ENCODE data around the gene RDX.
"Not testable (repeated sequence)": the region's sequence is repeated elsewhere in the genome, so short reads cannot be mapped to it uniquely, and the experiment has no call there.

RDX gene

GRCh38 chr11:110269996-110270395 lies 26.4 kb downstream of the RDX start:
- DNase-seq = no peak

DNA sequence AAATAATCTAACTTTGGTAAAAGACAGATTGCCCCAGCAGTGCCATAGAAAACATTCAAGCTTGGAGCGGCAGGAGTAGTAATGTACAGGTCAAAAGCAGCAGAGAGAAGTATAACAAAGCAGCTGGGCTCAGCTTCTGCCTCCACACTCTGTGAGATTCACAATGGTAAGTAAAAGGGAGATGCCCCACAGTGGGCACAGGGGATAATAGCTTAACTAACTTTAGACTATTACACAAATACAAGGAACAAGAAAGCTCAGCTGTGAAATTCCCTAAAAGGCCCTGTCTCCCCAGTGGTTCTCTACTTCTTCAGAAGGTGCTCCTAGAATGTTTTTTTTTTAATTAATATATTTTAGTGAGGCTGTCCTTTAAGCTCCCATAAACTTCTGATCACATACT lies 28.0 kb downstream of the RDX start:
- no peak for DNase-seq

GRCh38 chr11:110262072-110262403 lies 34.4 kb downstream of the RDX start:
- DNase-seq = no peak

- no peak for DNase-seq
Measured at GRCh38 chr11:110261195-110262071, 35.0 kb downstream of the RDX start.

- no peak for DNase-seq
Measured at GRCh38 chr11:110253525-110253924, 42.9 kb downstream of the RDX start.

DNA sequence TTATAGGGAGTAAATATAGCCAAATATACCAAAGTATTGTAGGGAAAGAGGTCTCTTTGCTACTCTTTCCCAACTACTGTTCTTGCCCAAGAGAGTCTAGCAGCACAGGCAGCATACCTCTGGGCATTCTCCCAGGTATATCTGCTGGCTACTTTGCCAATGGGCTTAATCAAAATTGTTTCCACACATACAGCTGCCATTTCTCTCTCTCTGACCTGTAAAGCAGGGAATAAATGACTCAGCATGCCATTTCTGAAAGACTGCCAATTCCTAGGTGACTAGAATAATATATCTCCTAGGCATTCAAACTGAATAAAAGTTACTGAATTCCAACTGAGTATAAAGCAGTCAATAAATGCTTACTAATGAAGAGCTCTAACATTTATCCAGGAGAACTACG lies 44.6 kb downstream of the RDX start:
- DNase-seq = no peak

GRCh38 chr11:110250168-110250567 lies 46.2 kb downstream of the RDX start:
- no peak for DNase-seq

DNA sequence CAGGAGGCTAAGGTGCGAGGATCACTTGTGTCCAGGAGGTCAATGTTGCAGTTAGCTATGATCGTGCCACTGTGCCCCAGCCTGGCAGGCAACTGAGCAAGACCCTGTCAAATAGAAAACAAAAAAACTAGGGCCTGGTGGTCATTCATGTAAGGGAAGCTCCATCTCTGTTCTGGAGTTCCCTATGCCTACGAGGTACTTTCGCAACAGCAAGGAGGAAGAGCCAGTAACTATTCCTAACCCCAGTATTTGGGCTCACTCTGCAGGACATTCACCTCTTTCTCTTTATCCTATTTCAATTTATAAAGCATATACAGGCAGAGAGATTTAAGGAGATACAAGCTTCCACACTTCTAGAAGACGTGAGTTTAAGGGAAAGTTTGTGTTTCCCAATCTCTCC lies 46.6 kb downstream of the RDX start:
- no peak for DNase-seq

- no peak for DNase-seq
Measured at GRCh38 chr11:110249066-110249465, 47.3 kb downstream of the RDX start.

- no peak for DNase-seq
Measured at GRCh38 chr11:110243791-110244190, 52.6 kb downstream of the RDX start.

DNA sequence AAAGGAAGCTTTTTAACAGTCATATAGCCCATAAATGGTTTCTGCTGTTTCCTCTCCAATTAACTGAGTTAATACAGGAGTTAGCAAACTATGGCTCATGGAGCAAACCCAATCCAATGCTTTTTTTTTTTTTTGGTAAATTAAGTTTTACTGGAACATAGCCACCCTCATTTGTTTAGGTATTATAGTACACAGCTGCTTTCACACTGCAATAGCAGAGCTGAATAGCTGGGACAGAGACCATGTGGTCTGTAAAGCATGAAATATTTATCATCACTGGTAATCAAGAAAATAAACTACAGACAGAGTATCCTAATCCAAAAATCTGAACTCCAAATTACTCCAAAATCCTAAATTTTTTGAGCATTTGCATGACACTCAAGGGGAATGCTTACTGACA lies 53.7 kb downstream of the RDX start:
- no peak for DNase-seq

- no peak for DNase-seq
Measured at GRCh38 chr11:110242188-110242587, 54.2 kb downstream of the RDX start.

DNA sequence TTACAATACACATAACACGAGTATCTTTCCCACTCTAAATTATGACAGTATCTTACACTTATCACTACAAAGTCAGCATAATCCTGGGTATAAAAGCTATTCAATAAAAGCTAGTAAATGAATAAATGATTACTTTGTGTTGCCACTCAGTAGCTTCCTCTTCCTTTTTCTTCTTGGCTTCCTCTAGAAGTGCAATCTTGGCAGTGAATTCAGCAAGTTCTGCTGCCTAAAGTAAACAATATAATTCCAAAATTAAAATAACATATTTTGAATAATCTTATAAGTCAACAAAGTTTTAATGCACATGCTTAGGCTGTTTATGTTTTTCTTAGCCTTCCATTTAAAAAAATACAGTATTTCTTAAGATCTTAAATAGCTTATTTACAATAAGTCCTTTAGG lies 60.4 kb downstream of the RDX start:
- no peak for DNase-seq

DNA sequence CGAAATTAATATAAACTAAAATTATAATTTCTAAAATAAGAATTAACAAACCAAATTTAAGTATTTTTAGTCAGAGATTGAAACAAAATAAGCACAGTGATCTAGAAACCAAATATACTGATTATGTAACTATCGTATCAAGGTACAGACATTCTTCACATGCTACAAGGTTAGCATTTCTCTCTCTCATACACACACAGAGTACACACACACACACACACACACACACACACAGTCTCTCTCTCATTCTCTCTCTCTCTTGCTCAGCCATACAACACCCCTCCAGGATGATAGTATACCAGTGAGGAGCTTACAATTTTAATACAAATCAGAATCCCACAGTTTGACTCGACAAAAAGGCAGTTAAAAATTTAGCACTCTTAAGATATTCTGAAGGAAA lies 66.0 kb downstream of the RDX start:
- DNase-seq = no peak

DNA sequence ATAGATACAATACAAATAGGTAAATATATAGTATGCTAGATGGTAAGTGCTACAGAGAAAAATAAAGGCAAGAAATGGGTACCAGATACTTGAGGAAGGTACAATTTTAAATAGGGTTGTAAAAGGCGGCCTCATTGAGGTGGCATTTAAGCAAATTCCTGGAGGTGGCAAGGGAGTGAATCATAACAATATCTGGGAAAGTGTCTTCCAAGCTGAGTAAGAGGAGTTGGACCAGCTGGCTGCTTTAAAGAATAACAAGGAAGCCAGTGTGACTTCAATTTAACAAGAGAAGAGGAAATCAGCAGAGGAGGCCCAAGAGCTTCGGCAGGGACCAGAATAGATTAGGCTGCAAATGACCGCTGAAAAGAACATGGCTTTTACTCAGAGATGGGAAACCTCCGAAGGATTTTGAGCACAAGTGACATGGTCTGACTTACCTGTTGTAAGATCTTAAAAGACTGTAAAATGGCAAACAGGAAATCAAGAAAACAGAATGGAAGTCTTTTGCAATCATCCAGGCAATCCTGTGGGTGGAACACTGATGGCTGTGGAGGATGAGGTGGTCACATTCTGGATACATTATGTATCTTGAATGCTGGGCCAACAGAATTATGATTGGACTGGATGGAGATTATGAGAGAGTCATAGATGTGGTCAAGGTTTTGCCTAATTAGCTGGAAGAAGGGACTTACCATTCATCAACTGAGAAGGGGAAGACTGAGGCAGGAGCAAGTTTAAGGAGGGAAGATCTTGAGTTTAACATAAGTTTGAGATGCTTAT lies 77.2 kb downstream of the RDX start:
- DNase-seq = no peak

- DNase-seq = no peak
Measured at GRCh38 chr11:110217936-110218335, 78.5 kb downstream of the RDX start.

DNA sequence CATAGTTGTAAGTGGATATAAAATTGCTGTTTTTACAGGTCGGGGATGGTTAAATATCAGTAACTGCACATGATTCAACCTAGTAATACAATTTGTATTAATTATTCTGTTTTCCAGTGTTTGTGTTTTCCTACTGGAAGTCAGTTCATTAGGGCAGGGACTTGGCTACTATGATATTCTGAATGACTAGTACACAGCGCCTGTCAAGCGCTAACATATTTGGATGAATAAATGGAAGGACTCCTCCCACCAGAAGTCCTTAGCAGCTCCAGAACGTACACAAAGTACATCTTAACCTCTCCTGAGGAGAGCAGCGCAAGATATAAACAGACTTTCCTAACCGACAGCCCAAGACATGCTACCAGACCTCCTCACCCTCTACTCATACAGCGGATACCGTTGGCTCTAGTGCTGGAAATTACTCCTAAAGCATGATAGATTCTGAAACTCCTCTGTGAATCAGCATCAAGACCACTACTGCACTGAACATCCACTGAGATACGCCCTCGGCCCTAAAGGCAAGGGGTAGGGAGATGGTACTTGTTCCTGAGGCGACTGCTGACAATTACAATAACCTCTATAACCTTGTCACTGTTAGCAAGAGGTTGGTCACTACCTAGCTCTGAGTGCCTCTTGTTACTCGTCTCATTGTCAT lies 79.1 kb downstream of the RDX start:
- no peak for DNase-seq

DNA sequence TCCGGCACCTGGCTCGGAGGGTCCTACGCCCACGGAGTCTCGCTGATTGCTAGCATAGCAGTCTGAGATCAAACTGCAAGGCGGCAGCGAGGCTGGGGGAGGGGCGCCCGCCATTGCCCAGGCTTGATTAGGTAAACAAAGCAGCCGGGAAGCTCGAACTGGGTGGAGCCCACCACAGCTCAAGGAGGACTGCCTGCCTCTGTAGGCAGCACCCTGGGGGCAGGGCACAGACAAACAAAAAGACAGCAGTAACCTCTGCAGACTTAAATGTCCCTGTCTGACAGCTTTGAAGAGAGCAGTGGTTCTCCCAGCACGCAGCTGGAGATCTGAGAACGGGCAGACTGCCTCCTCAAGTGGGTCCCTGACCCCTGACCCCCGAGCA lies 87.1 kb downstream of the RDX start:
- not testable (repeated sequence) for DNase-seq

DNA sequence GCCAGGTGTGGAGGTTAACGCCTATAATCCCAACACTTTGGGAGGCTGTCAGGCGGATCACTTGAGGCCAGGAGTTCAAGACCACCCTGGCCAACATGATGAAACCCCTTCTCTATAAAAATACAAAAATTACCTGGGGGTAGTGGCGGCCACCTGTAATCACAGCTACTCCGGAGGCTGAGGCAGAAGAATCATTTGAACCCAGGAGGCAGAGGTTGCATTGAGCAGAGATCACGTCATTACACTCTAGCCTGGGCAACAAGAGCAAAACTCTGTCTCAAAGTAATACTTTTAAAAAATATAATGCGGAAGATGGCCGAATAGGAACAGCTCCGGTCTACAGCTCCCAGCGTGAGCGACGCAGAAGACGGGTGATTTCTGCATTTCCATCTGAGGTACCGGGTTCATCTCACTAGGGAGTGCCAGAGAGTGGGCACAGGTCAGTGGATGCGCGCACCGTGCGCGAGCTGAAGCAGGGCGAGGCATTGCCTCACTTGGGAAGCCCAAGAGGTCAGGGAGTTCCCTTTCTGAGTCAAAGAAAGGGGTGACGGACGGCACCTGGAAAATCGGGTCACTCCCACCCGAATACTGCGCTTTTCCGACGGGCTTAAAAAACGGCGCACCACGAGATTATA lies 87.6 kb downstream of the RDX start:
- not testable (repeated sequence) for DNase-seq

DNA sequence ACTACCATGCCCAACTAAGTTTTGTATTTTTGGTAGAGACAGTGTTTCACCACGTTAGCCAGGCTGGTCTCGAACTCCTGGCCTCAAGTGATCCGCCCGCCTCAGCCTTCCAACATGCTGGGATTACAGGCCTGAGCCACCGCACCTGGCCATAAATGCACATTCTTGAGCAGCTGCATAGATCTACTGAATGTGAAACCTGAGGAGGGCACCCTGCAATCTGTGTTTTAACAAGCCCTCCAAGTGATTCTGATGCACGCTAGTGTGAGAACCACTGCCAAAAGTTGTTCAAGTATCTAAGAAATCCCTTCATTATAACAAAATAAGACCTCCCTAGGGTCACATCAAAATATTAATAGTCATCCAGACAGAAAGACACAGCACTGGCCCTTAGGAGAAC lies 89.3 kb downstream of the RDX start:
- DNase-seq = no peak

DNA sequence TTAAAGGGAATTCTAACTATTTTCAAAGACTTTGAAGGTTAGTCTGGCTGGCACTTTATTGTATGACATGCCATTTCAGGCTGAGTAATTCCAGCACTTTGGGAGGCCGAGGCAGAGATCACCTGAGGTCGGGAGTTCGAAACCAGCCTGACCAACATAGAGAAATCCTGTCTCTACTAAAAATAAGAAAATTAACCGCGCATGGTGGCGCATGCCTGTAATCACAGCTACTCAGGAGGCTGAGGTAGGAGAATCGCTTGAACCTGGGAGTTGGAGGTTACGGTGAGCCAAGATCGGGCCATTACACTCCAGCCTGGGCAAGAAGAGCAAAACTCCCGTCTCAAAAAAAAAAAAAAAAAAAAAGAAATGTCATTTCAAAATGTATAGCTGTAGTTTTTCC lies 95.6 kb downstream of the RDX start:
- no peak for DNase-seq

- no peak for DNase-seq
Measured at GRCh38 chr11:110200241-110200640, 96.2 kb downstream of the RDX start.

DNA sequence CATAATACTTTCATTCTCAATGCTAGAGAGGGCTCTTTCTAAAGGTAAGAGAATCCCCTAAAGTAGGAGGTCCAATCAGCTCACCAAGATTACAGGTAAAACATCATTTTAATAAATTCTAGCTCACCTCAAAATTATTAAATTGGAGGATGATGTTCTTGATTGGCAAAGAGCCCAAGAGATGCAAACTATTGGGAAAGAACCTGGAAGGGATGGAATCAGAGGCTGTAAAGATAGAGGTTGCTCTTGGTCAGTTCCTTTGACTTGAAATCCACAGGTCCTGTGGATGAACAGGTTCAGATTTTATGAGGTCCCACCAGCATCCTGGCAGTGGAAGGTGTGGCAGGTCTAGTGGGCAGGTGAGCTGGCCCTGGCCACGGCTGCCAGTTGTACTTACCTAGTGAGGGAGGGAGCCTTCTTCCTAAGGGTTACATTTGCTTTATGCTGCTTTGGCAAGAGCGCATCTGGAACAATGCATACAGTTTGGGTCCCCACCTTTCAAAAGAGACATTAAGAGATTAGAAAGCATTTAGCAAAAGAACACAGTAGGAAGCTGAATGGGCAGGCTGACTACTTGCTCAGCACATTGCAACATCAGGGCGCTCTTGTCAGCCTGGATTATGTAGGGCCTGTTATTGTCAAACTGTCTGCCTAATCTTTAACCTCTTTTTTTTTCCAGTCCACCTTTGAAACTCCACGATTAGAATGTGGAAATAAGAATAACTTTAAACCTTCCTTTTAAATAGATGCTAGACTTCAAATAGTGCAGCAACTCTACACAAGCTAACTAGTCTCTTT lies 97.0 kb downstream of the RDX start:
- DNase-seq = no peak

All from stimulated activated CD4-positive, alpha-beta T cell treated with anti-CD3 and anti-CD28 coated beads, Interleukin-12 subunit alpha, Interleukin-12 subunit beta, amount 100 ng/mL, for 4 hours (primary cell).